H9 (cell line): ENCODE measurements around the gene SLC33A1. TPM values are rescaled to one million over a fixed set of nuclear protein-coding genes. Genes with fewer than 3 reads are reported as not detected.

ENCODE experiments used
- DNase-seq: peaks from one replicate; pipeline ENCODE4 v3.0.0-alpha.2; 2017
- H2AFZ ChIP-seq: one replicate; pipeline ENCODE4 v1.6.1; 2013; ENCODE audit warnings: mild to moderate bottlenecking, low read length, control low read depth, moderate library complexity
- H2AK5ac ChIP-seq: 2 replicates; pipeline ENCODE4 v1.6.1; 2013; ENCODE audit warnings: low read length, control low read depth, mixed read lengths; ENCODE audit not compliant: insufficient read length
- H2BK120ac ChIP-seq: one replicate; pipeline ENCODE4 v1.6.1; 2013; ENCODE audit warnings: low read depth, mild to moderate bottlenecking, low read length, control low read depth, inconsistent platforms; ENCODE audit not compliant: poor library complexity, severe bottlenecking
- H2BK12ac ChIP-seq: 2 replicates; pipeline ENCODE4 v1.6.1; 2013; ENCODE audit warnings: low read length, control low read depth, mixed read lengths, low read depth; ENCODE audit not compliant: insufficient read length
- H2BK15ac ChIP-seq: 2 replicates; pipeline ENCODE4 v1.6.1; 2013; ENCODE audit warnings: low read depth, low read length, control low read depth
- H2BK20ac ChIP-seq: one replicate; pipeline ENCODE4 v1.6.1; 2013; ENCODE audit warnings: low read depth, mild to moderate bottlenecking, low read length, control low read depth, inconsistent platforms; ENCODE audit not compliant: poor library complexity, severe bottlenecking
- H2BK5ac ChIP-seq: 2 replicates; pipeline ENCODE4 v1.6.1; 2013; ENCODE audit warnings: low read length, control low read depth, mixed read lengths; ENCODE audit not compliant: insufficient read length
- H3K14ac ChIP-seq: 2 replicates; pipeline ENCODE4 v1.6.1; 2013; ENCODE audit warnings: low read length, control low read depth; ENCODE audit not compliant: insufficient read depth
- H3K18ac ChIP-seq: 2 replicates; pipeline ENCODE4 v1.6.1; 2013; ENCODE audit warnings: low read depth, mild to moderate bottlenecking, mixed read lengths, low read length, control low read depth; ENCODE audit not compliant: insufficient read length
- H3K23ac ChIP-seq: 2 replicates; pipeline ENCODE4 v1.6.1; 2013; ENCODE audit warnings: low read length, control low read depth, mixed read lengths, low read depth; ENCODE audit not compliant: insufficient read length
- H3K23me2 ChIP-seq: 2 replicates; pipeline ENCODE4 v1.6.1; 2013; ENCODE audit warnings: low read depth, mild to moderate bottlenecking, mixed read lengths, low read length, control low read depth; ENCODE audit not compliant: insufficient read length, poor library complexity, severe bottlenecking
- H3K27ac ChIP-seq: 2 replicates; pipeline ENCODE4 v1.5.1; 2013; ENCODE audit warnings: low read length, control low read depth, mixed read lengths, low read depth; ENCODE audit not compliant: insufficient read length
- H3K27me3 ChIP-seq: 2 replicates; pipeline ENCODE4 v1.6.1; 2013; ENCODE audit warnings: low read length, control low read depth, inconsistent platforms; ENCODE audit not compliant: insufficient read depth
- H3K4ac ChIP-seq: 2 replicates; pipeline ENCODE4 v1.6.1; 2013; ENCODE audit warnings: low read depth, mild to moderate bottlenecking, control low read depth, inconsistent platforms, low read length, moderate library complexity
- H3K4me1 ChIP-seq: 2 replicates; pipeline ENCODE4 v1.6.1; 2013; ENCODE audit warnings: low read length, control low read depth, inconsistent platforms; ENCODE audit not compliant: insufficient read depth
- H3K4me2 ChIP-seq: 2 replicates; pipeline ENCODE4 v1.6.1; 2013; ENCODE audit warnings: low read length, control low read depth, mixed read lengths; ENCODE audit not compliant: insufficient read length, insufficient read depth
- H3K56ac ChIP-seq: 2 replicates; pipeline ENCODE4 v1.6.1; 2013; ENCODE audit warnings: low read depth, mild to moderate bottlenecking, mixed read lengths, low read length, control low read depth; ENCODE audit not compliant: insufficient read length
- H3K79me1 ChIP-seq: 2 replicates; pipeline ENCODE4 v1.6.1; 2013; ENCODE audit warnings: low read depth, mild to moderate bottlenecking, moderate library complexity, low read length, control low read depth, inconsistent platforms; ENCODE audit not compliant: insufficient read depth, poor library complexity, severe bottlenecking
- H3K79me2 ChIP-seq: 2 replicates; pipeline ENCODE4 v1.6.1; 2013; ENCODE audit warnings: low read length, control low read depth, inconsistent platforms; ENCODE audit not compliant: insufficient read depth
- H3K9ac ChIP-seq: 2 replicates; pipeline ENCODE4 v1.6.1; 2013; ENCODE audit warnings: low read length, control low read depth, mixed read lengths; ENCODE audit not compliant: insufficient read length; ENCODE audit errors: extremely low read depth
- H3K9me3 ChIP-seq: one replicate; pipeline ENCODE4 v1.6.1; 2013; ENCODE audit warnings: low read depth, low read length, inconsistent platforms; ENCODE audit not compliant: control insufficient read depth
- H3T11ph ChIP-seq: one replicate; pipeline ENCODE4 v1.6.1; 2013; ENCODE audit warnings: mild to moderate bottlenecking, low read length, control low read depth, inconsistent platforms
- H4K20me1 ChIP-seq: one replicate; pipeline ENCODE4 v1.6.1; 2013; ENCODE audit not compliant: control insufficient read depth, insufficient read length, insufficient read depth
- H4K5ac ChIP-seq: 2 replicates; pipeline ENCODE4 v1.6.1; 2013; ENCODE audit warnings: low read depth, mild to moderate bottlenecking, mixed read lengths, low read length, control low read depth; ENCODE audit not compliant: insufficient read length
- H4K8ac ChIP-seq: replicated peaks from 2 replicates; pipeline ENCODE4 v1.6.1; 2013; ENCODE audit warnings: low read length, control low read depth, mixed read lengths, low read depth; ENCODE audit not compliant: insufficient read length
- H4K91ac ChIP-seq: 2 replicates; pipeline ENCODE4 v1.6.1; 2013; ENCODE audit warnings: low read depth, mild to moderate bottlenecking, moderate library complexity, mixed read lengths, low read length, control low read depth; ENCODE audit not compliant: insufficient read length
- H3K27ac Mint-ChIP-seq, 3 experiments: 2 replicates in 2 of 3; 3 replicates in 1 of 3; pipeline ENCODE4 v1.8.0; 2020 to 2021; ENCODE audit warnings: mixed read lengths in 3 of 3, mild to moderate bottlenecking in 1 of 3, moderate library complexity in 1 of 3
- H3K27me3 Mint-ChIP-seq: 2 replicates; pipeline ENCODE4 v1.8.0; 2021; ENCODE audit warnings: low read depth, mild to moderate bottlenecking, moderate library complexity, mixed read lengths
- H3K36me3 Mint-ChIP-seq, 3 experiments: 2 replicates in 2 of 3; 3 replicates in 1 of 3; pipeline ENCODE4 v1.8.0; 2020 to 2021; ENCODE audit warnings: low read depth in 3 of 3, mixed read lengths in 3 of 3; ENCODE audit not compliant: insufficient read depth in 1 of 3
- H3K4me1 Mint-ChIP-seq, 2 experiments: 2 replicates each; pipeline ENCODE4 v1.8.0; 2020; ENCODE audit warnings: mixed read lengths in 2 of 2
- H3K4me3 Mint-ChIP-seq, 2 experiments: 2 replicates in 1 of 2; 3 replicates in 1 of 2; pipeline ENCODE4 v1.8.0; 2020 to 2021; ENCODE audit warnings: mild to moderate bottlenecking in 2 of 2, mixed read lengths in 2 of 2, moderate library complexity in 1 of 2
- H3K9me3 Mint-ChIP-seq, 2 experiments: 2 replicates in 1 of 2; 3 replicates in 1 of 2; pipeline ENCODE4 v1.8.0; 2020; ENCODE audit warnings: mild to moderate bottlenecking in 2 of 2, mixed read lengths in 2 of 2, moderate library complexity in 1 of 2
- CTCF ChIP-seq: fragments of 200-600 bp; sonication (generic); conservative IDR thresholded peaks from 3 replicates; pipeline ENCODE4 v1.8.0; 2021; ENCODE audit warnings: antibody characterized with exemption, mild to moderate bottlenecking
- total RNA-seq: library from RNA; stranded (reverse); gene quantifications from 2 replicates; pipeline ENCODE4 v1.2.1, GENCODE V29; 2021

SLC33A1 gene
- total RNA-seq, 1 experiment from 2014 or later = 15.0 TPM

- Histone ChIP-seq H3K23me2 (no peaks in the 10 kb centered on the region), H2AK5ac (no peak overlapping the region), H2BK12ac (no peak overlapping the region), H3K79me1 (no peaks in the 10 kb centered on the region), H3K4ac (no peak overlapping the region), H3K27me3 (no peaks in the 10 kb centered on the region), H3K23ac (no peak overlapping the region), H3K4me1 (no peaks in the 10 kb centered on the region), H2BK120ac (no peak overlapping the region), H3K4me2 (no peak overlapping the region), H4K5ac (no peak overlapping the region), H3K27ac (no peak overlapping the region), H3T11ph (no peak overlapping the region), H2BK20ac (no peak overlapping the region), H2BK5ac (no peak overlapping the region), H3K14ac (no peak overlapping the region), H3K18ac (no peak overlapping the region), H4K91ac (no peak overlapping the region), H4K8ac (no peak overlapping the region), H2AFZ (no peak overlapping the region), H3K9ac (no peak overlapping the region), H2BK15ac (no peak overlapping the region), H3K9me3 (no peaks in the 10 kb centered on the region), H4K20me1 (no peaks in the 10 kb centered on the region), H3K79me2 (no peaks in the 10 kb centered on the region), H3K56ac (no peak overlapping the region)
- DNase-seq = no peak
- Mint-ChIP-seq H3K27me3 (no peaks in the 10 kb centered on the region), H3K36me3 (peaks cover 9 to 10% (median 9%) of the 10 kb centered on the region in 3 experiments), H3K4me1 (no peaks in the 10 kb centered on the region), H3K27ac (no peak overlapping the region), H3K9me3 (peaks cover 0 to 6% of the 10 kb centered on the region in 2 experiments; a peak in 3 of 5 replicates), H3K4me3 (no peak overlapping the region)
- TF ChIP-seq CTCF = no peak
These were observed 73.9 kb downstream of the SLC33A1 start for GRCh38 chr3:155780291-155780690.
